Retinal pigment epithelial cell (primary cell): ENCODE data around the gene HOMER3.
"Not testable (repeated sequence)": the region's sequence is repeated elsewhere in the genome, so short reads cannot be mapped to it uniquely, and the experiment has no call there.

Source experiments
- DNase-seq: peaks from one replicate; pipeline ENCODE4 v3.0.0-alpha.2; 2010; ENCODE audit warnings: low read depth
- H3K4me3 ChIP-seq: 2 replicates; pipeline ENCODE4 v1.5.1; 2011; ENCODE audit warnings: mild to moderate bottlenecking, low read length, control low read depth, moderate library complexity
- TF ChIP-seq, protein P1 (sequence below): conservative IDR thresholded peaks from 2 replicates; pipeline ENCODE4 v1.5.1; 2011; ENCODE audit warnings: low read depth, low read length, control low read depth, inconsistent platforms

Gene HOMER3

GRCh38 chr19:18908917-18909619 lies 31.9 kb downstream of the HOMER3 start:
- no peak overlapping the region for H3K4me3 ChIP-seq
- TF ChIP-seq, protein P1, sequence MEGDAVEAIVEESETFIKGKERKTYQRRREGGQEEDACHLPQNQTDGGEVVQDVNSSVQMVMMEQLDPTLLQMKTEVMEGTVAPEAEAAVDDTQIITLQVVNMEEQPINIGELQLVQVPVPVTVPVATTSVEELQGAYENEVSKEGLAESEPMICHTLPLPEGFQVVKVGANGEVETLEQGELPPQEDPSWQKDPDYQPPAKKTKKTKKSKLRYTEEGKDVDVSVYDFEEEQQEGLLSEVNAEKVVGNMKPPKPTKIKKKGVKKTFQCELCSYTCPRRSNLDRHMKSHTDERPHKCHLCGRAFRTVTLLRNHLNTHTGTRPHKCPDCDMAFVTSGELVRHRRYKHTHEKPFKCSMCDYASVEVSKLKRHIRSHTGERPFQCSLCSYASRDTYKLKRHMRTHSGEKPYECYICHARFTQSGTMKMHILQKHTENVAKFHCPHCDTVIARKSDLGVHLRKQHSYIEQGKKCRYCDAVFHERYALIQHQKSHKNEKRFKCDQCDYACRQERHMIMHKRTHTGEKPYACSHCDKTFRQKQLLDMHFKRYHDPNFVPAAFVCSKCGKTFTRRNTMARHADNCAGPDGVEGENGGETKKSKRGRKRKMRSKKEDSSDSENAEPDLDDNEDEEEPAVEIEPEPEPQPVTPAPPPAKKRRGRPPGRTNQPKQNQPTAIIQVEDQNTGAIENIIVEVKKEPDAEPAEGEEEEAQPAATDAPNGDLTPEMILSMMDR = no peak
- no peak for DNase-seq

- TF ChIP-seq, protein P1 = no peak
- no peak for DNase-seq
- no peak overlapping the region for H3K4me3 ChIP-seq
Measured at GRCh38 chr19:18906605-18907519, 34.2 kb downstream of the HOMER3 start.

- no peak for DNase-seq
- TF ChIP-seq, protein P1 = no peak
- no peak overlapping the region for H3K4me3 ChIP-seq
Measured at GRCh38 chr19:18905513-18906236, 35.3 kb downstream of the HOMER3 start.

DNA sequence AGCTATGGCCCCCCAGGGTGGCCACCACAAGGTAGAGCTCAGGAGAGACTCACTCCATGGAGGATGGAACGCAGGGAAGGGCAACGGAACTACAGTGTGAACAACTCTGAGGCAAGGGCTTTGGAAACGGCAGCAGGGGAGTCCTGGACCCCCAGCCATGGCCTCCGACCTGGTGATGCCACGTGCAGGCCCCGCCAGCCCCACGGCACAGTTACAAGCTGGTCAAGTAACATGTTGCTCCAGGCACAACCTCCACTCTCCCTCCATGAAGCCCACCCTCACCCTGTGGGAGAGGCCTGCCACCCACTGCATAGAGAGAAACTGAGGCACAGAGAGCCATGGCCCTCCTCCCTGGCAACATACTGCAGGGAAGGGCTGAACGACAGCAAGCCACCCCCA lies 36.0 kb downstream of the HOMER3 start:
- DNase-seq = no peak
- no peak overlapping the region for H3K4me3 ChIP-seq
- TF ChIP-seq, protein P1 = no peak

GRCh38 chr19:18904334-18905057 lies 36.5 kb downstream of the HOMER3 start:
- TF ChIP-seq, protein P1 = no peak

GRCh38 chr19:18903156-18904037 lies 37.6 kb downstream of the HOMER3 start:
- DNase-seq = no peak
- TF ChIP-seq, protein P1 = no peak
- no peak overlapping the region for H3K4me3 ChIP-seq

More at GRCh38 chr19:18904334-18905057, 36.5 kb downstream of the HOMER3 start:
- H3K4me3 ChIP-seq = no peak overlapping the region
- DNase-seq = no peak

- H3K4me3 ChIP-seq, DNase-seq: not testable (repeated sequence)
Measured at GRCh38 chr19:18902519-18902918, 38.5 kb downstream of the HOMER3 start.
